ENCODE results near the gene ATP10D. TPM values are rescaled to one million over a fixed set of nuclear protein-coding genes. Genes with fewer than 3 reads are reported as not detected.

The ATP10D gene
- total and polyA plus RNA-seq, 5 donors: 3.1 to 11.8 (median 10.8) TPM

DNA sequence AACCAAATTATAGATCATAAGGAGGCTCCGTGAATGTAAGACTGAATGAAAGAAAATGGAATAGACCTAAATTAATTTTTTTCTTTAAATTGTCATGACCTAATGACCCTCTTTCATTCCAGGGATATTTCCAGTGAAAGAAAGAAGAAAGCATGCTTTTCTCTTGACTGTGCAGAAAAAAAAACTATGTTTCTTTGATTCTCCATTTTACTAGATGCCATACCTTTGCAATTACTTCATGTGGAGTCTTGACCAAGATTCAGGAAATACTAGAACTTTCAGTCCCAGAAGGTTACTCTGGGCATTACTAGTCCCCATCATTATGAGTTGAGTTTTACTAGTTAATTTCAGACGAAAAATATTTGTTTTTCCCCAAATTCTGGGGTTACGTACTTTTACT, 15.1 kb upstream of the ATP10D start:
- Histone ChIP-seq H3K27me3 (ENCODE audit: control insufficient read depth, insufficient read depth) (no peaks in the 10 kb centered on the region), H3K27ac (ENCODE audit: low read length) (no peak overlapping the region), H3K4me3 (ENCODE audit: low read length) (no peak overlapping the region), H3K4me1 (ENCODE audit: control insufficient read depth, insufficient read depth, low read length) (no peaks in the 10 kb centered on the region), H3K9me3 (ENCODE audit: control insufficient read depth, low read length) (no peaks in the 10 kb centered on the region)
- DNase-seq (no peak), ATAC-seq (no peak)
- intact Hi-C loops (cut with DNase I): loop anchor here in 1 of 4 donors (10.0 kb wide), 1 partner anchor 95 kb away; no protein-coding TSS in a partner anchor
- 87% methylated on average over 3 of the region's 3 CpGs for WGBS

DNA sequence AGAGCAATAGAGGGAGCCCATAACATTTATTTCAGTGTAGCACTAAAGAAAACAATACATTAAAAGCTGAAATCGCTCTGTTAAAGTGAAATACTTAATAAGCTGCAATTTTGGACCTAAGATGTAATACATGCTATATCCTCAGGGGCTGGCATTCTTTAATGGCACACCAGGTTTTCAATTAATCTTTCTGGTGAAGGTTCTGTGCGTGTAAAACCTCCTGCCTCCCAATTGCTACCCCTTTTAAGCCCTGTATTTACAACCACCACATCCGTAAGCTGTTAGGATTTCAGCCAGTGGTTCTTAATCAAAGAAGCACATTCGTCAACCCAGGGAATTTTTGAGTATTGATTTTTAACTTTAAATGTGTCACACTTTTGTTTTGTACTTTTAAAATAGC, 14.0 kb upstream of the ATP10D start:
- no peaks in the 10 kb centered on the region for H3K9me3 ChIP-seq (ENCODE audit: control insufficient read depth, low read length)
- H3K27ac ChIP-seq (ENCODE audit: low read length): no peak overlapping the region
- no peak overlapping the region for H3K4me3 ChIP-seq (ENCODE audit: low read length)
- 56% methylated on average over 4 of the region's 4 CpGs for WGBS
- no peaks in the 10 kb centered on the region for H3K4me1 ChIP-seq (ENCODE audit: control insufficient read depth, insufficient read depth, low read length)
- DNase-seq (no peak), ATAC-seq (no peak)
- no peaks in the 10 kb centered on the region for H3K27me3 ChIP-seq (ENCODE audit: control insufficient read depth, insufficient read depth)
- intact Hi-C loops (cut with DNase I): no loop called here

- H3K4me3 ChIP-seq (ENCODE audit: low read length): no peak overlapping the region
- H3K27me3 ChIP-seq (ENCODE audit: control insufficient read depth, insufficient read depth): no peaks in the 10 kb centered on the region
- no peaks in the 10 kb centered on the region for H3K9me3 ChIP-seq (ENCODE audit: control insufficient read depth, low read length)
- H3K4me1 ChIP-seq (ENCODE audit: control insufficient read depth, insufficient read depth, low read length): no peaks in the 10 kb centered on the region
- no peak overlapping the region for H3K27ac ChIP-seq (ENCODE audit: low read length)
- no peak for ATAC-seq
- intact Hi-C loops (cut with DNase I): no loop called here
- DNase-seq: no peak
- 87% methylated on average over 2 of the region's 2 CpGs for WGBS
Measured at GRCh38 chr4:47471591-47471990, 13.5 kb upstream of the ATP10D start.

DNA sequence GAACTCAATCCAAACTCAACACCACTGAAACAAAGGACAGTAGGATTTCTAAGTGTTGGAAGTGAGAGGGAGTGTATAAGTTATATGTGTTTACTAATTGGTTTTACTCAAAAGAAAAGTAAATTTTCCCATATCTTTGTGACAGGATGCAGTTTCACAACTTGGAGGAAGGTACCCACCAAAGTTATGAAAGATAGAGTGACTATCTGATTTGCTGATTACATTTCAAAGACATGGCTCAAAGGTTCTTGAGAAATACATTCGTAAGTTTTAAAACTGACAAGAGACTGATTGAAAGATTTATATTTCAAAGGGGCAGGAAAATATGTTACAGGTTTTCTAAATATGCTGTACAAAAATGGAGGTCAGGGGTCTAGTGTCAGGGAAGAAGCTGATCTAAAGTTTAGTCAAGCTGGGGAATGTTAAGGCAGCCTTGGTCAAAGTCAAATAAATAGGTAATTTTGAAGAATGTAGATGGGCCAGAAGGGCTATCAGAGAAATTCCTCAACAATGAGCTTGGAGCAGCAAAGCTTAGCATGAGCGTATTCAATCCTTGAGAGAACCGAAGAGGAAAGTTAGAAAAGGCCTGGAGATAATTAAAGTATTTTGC, 11.8 kb upstream of the ATP10D start:
- Histone ChIP-seq H3K4me1 (ENCODE audit: control insufficient read depth, insufficient read depth, low read length) (no peaks in the 10 kb centered on the region), H3K4me3 (ENCODE audit: low read length) (no peak overlapping the region), H3K9me3 (ENCODE audit: control insufficient read depth, low read length) (no peaks in the 10 kb centered on the region), H3K27me3 (ENCODE audit: control insufficient read depth, insufficient read depth) (no peaks in the 10 kb centered on the region), H3K27ac (ENCODE audit: low read length) (no peak overlapping the region)
- WGBS: 87% methylated on average over 3 of the region's 3 CpGs
- no peak for ATAC-seq
- no peak for DNase-seq
- intact Hi-C loops (cut with DNase I): no loop called here

DNA sequence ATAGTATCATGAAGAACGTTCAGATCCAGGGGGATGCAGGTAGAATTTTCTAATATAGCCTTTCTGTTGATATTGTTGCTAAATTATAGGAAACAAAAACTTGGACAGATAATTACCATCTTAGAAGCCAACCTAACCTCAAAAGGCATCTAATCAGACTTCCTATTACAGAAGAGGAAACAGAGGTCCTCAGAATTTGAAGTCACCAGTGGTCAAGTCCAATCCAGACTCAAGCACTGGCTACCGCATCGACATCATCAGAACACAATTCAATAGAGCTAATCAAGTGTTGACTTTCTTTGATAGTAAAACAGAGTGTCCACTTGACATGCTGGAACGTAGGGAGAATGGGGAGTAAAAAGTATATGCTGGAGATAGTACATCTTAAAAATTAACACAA, 10.3 kb upstream of the ATP10D start:
- intact Hi-C loops (cut with DNase I): no loop called here
- ATAC-seq: no peak
- Histone ChIP-seq H3K27me3 (ENCODE audit: control insufficient read depth, insufficient read depth) (no peaks in the 10 kb centered on the region), H3K4me1 (ENCODE audit: control insufficient read depth, insufficient read depth, low read length) (no peaks in the 10 kb centered on the region), H3K4me3 (ENCODE audit: low read length) (no peak overlapping the region), H3K9me3 (ENCODE audit: control insufficient read depth, low read length) (no peaks in the 10 kb centered on the region), H3K27ac (ENCODE audit: low read length) (no peak overlapping the region)
- no peak for DNase-seq
- WGBS: 52% methylated on average over 4 of the region's 4 CpGs

- ATAC-seq: no peak
- WGBS: 94% methylated on average over 1 of the region's 1 CpG
Measured at GRCh38 chr4:47475411-47475810, 9.7 kb upstream of the ATP10D start.

GRCh38 chr4:47478804-47479203, 6.3 kb upstream of the ATP10D start:
- no peaks in the 10 kb centered on the region for H3K27me3 ChIP-seq (ENCODE audit: control insufficient read depth, insufficient read depth)
- no peak overlapping the region for H3K27ac ChIP-seq (ENCODE audit: low read length)
- no peaks in the 10 kb centered on the region for H3K4me1 ChIP-seq (ENCODE audit: control insufficient read depth, insufficient read depth, low read length)
- ATAC-seq (no peak), DNase-seq (no peak)
- no peak overlapping the region for H3K4me3 ChIP-seq (ENCODE audit: low read length)
- intact Hi-C loops (cut with DNase I): no loop called here
- 89% methylated on average over 4 of the region's 4 CpGs for WGBS
- H3K9me3 ChIP-seq (ENCODE audit: control insufficient read depth, low read length): no peaks in the 10 kb centered on the region

More at GRCh38 chr4:47475411-47475810, 9.7 kb upstream of the ATP10D start:
- Histone ChIP-seq H3K9me3 (ENCODE audit: control insufficient read depth, low read length) (no peaks in the 10 kb centered on the region), H3K27ac (ENCODE audit: low read length) (no peak overlapping the region), H3K4me1 (ENCODE audit: control insufficient read depth, insufficient read depth, low read length) (no peaks in the 10 kb centered on the region), H3K27me3 (ENCODE audit: control insufficient read depth, insufficient read depth) (no peaks in the 10 kb centered on the region), H3K4me3 (ENCODE audit: low read length) (no peak overlapping the region)
- intact Hi-C loops (cut with DNase I): no loop called here
- DNase-seq: no peak

- intact Hi-C loops (cut with DNase I): no loop called here
- no peak overlapping the region for H3K27ac ChIP-seq (ENCODE audit: low read length)
- WGBS: 82% methylated on average over 4 of the region's 4 CpGs
- H3K4me1 ChIP-seq (ENCODE audit: control insufficient read depth, insufficient read depth, low read length): no peaks in the 10 kb centered on the region
- no peaks in the 10 kb centered on the region for H3K27me3 ChIP-seq (ENCODE audit: control insufficient read depth, insufficient read depth)
- H3K4me3 ChIP-seq (ENCODE audit: low read length): no peak overlapping the region
- no peaks in the 10 kb centered on the region for H3K9me3 ChIP-seq (ENCODE audit: control insufficient read depth, low read length)
- no peak for ATAC-seq
- DNase-seq: no peak
Measured at GRCh38 chr4:47482326-47482725, 2.7 kb upstream of the ATP10D start.

GRCh38 chr4:47483745-47484144, 1.3 kb upstream of the ATP10D start:
- Histone ChIP-seq H3K4me1 (ENCODE audit: control insufficient read depth, insufficient read depth, low read length) (no peaks in the 10 kb centered on the region), H3K27me3 (ENCODE audit: control insufficient read depth, insufficient read depth) (no peaks in the 10 kb centered on the region), H3K4me3 (ENCODE audit: low read length) (no peak overlapping the region), H3K9me3 (ENCODE audit: control insufficient read depth, low read length) (no peaks in the 10 kb centered on the region), H3K27ac (ENCODE audit: low read length) (no peak overlapping the region)
- no peak for ATAC-seq
- intact Hi-C loops (cut with DNase I): no loop called here
- 86% methylated on average over 3 of the region's 3 CpGs for WGBS
- no peak for DNase-seq

DNA sequence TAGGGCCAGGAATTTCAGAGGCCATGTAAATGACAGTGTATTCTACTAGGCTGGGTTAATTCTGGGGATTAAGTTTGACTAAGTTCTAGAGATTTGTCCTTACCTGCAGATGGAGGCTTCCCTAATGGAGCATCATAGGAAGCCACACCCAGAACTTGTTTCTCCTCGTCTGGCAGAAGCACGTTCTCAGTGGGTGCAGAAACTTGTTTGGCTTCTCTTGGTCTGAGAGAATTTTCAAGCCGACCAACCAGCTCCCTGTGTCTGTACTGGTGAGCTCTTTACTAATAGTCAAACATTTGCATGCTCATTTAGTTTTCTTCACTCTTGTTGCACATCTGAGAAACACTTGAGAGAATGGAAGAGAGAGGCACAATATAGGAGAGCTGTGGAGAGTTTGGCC, 907 bp upstream of the ATP10D start:
- Histone ChIP-seq H3K27ac (ENCODE audit: low read length) (no peak overlapping the region), H3K27me3 (ENCODE audit: control insufficient read depth, insufficient read depth) (no peaks in the 10 kb centered on the region), H3K4me3 (ENCODE audit: low read length) (no peak overlapping the region), H3K4me1 (ENCODE audit: control insufficient read depth, insufficient read depth, low read length) (no peaks in the 10 kb centered on the region), H3K9me3 (ENCODE audit: control insufficient read depth, low read length) (no peaks in the 10 kb centered on the region)
- DNase-seq (no peak), ATAC-seq (no peak)
- intact Hi-C loops (cut with DNase I): no loop called here
- WGBS: 79% methylated on average over 3 of the region's 3 CpGs

- DNase-seq (no peak), ATAC-seq (no peak)
- Histone ChIP-seq H3K4me3 (ENCODE audit: low read length) (peak overlapping the region; percentile 75), H3K27ac (ENCODE audit: low read length) (peak overlapping the region; percentile 95), H3K9me3 (ENCODE audit: control insufficient read depth, low read length) (no peaks in the 10 kb centered on the region), H3K27me3 (ENCODE audit: control insufficient read depth, insufficient read depth) (no peaks in the 10 kb centered on the region), H3K4me1 (ENCODE audit: control insufficient read depth, insufficient read depth, low read length) (no peaks in the 10 kb centered on the region)
- intact Hi-C loops (cut with DNase I): no loop called here
- WGBS: under 1% methylated on average over 14 of the region's 14 CpGs
Measured at GRCh38 chr4:47485768-47486167, 693 bp downstream of the ATP10D start.

DNA sequence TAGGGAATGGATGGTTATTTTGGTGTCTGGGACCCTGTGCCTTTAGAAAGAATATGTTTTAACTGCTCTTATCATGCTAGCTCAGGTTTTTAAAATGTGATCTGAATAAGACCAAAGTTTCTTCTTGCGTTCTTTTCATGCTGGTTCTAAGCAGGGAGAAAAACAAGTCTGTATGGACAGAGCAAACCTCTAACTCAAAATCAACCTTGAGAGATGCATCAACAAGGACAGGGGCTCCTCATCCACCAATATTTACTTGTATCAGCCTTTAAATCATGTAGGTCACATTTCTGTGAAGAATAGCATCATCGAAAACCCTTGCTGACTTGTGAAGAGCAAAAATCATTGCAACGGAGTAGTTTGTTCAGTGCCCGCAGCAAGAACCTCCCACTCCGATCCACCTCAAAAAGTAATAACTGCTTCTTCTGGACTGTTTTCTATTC, 1.2 kb downstream of the ATP10D start:
- DNase-seq (no peak), ATAC-seq (no peak)
- H3K4me1 ChIP-seq (ENCODE audit: control insufficient read depth, insufficient read depth, low read length): no peaks in the 10 kb centered on the region
- H3K4me3 ChIP-seq (ENCODE audit: low read length): peak overlapping the region; percentile 75
- H3K27me3 ChIP-seq (ENCODE audit: control insufficient read depth, insufficient read depth): no peaks in the 10 kb centered on the region
- intact Hi-C loops (cut with DNase I): no loop called here
- no peak overlapping the region for H3K27ac ChIP-seq (ENCODE audit: low read length)
- no peaks in the 10 kb centered on the region for H3K9me3 ChIP-seq (ENCODE audit: control insufficient read depth, low read length)
- 31% methylated on average over 5 of the region's 5 CpGs for WGBS

All from right cardiac atrium (tissue), 5 donors.